Vagina (tissue), 2 donors: ENCODE results near the gene LTBP4.

Source experiments
- POLR2AphosphoS5 ChIP-seq, 2 donors: sonication (generic); formaldehyde crosslinking; IDR thresholded peaks; one replicate each; pipeline ENCODE4 v1.9.0; 2017; ENCODE audit warnings: antibody characterized with exemption in 2 of 2, mild to moderate bottlenecking in 2 of 2, low read depth in 1 of 2; ENCODE audit not compliant: insufficient read depth in 1 of 2
- TF ChIP-seq, protein P1 (sequence below), 3 experiments: fragments of 450-650 bp in 2 of 3; fragments of 200-600 bp in 1 of 3; sonication (generic) in 1 of 3; IDR thresholded peaks; one replicate each; pipeline ENCODE4 v1.5.1; 2017 to 2019; ENCODE audit warnings: antibody characterized with exemption in 3 of 3, mild to moderate bottlenecking in 2 of 3, moderate library complexity in 2 of 3

DNA sequence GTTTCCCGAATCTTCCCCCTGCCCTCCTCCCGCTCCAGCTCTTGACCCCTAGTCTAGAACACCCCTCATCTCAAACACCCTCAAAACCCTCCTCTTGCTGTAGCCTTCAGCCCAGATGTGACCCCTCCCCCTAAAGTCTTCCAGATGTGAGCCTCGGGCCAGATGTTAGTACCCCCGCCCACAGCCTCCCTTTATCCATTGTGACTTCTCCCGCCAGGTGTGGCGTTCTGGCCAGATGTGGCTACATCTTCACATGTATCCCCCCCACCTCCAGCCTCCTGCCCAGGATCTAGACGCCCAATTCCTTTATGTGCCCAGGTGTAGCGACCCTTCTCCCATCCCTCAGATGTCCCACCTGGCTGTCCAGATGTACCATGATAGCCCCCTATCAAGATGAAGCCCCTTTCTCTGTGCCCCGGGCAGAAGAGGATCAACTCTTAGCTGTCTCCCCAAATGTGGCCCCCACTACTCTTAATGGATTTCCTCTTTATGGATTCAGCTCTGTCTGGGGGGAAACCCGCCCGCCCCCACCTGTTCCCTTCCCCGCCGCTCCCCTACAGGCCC lies 517 bp upstream of the LTBP4 start:
- TF ChIP-seq, protein P1, sequence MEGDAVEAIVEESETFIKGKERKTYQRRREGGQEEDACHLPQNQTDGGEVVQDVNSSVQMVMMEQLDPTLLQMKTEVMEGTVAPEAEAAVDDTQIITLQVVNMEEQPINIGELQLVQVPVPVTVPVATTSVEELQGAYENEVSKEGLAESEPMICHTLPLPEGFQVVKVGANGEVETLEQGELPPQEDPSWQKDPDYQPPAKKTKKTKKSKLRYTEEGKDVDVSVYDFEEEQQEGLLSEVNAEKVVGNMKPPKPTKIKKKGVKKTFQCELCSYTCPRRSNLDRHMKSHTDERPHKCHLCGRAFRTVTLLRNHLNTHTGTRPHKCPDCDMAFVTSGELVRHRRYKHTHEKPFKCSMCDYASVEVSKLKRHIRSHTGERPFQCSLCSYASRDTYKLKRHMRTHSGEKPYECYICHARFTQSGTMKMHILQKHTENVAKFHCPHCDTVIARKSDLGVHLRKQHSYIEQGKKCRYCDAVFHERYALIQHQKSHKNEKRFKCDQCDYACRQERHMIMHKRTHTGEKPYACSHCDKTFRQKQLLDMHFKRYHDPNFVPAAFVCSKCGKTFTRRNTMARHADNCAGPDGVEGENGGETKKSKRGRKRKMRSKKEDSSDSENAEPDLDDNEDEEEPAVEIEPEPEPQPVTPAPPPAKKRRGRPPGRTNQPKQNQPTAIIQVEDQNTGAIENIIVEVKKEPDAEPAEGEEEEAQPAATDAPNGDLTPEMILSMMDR (IDR thresholded peaks at IDR 0.05): no peak
- TF ChIP-seq POLR2AphosphoS5 (IDR thresholded peaks at IDR 0.05; ENCODE audit: insufficient read depth in 1 of 2, low read depth in 1 of 2): no peak
